ENCODE measurements around the gene PPP2R2C.

The PPP2R2C gene

DNA sequence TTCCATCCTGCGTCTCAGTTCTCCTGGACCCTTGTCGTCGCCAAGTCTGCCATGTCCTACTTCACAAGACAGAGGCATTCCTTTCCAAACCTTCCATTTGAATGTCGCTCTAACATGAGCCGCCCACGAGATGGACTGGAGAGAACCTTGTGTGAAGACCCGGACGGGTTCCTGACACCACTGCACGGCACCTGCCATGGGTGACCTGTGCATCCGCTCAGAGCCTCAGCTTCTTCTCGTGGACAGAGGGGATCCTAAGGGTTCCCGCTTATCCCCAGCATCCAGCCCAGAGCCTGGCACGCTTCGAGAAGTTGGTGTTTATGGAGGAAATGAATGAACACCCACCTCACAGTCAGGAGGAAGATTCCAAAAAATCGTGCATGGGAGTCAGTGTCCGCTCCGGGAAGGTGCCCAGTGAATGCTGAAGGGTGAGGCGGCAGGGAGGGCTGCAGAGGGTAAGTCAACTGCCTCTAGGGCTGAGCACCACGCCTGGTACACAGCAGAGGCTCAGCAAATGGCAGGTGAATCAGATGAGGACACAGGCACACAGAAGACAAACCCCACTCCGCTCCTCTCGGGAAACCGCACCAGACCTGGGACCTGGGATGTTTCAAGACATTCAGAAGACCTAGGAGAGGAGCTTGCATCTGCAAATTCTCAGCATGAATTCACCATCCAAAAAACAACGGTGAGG, 150.2 kb downstream of the PPP2R2C start:
- no peak overlapping the region for H3K4me3 ChIP-seq (ENCODE audit: low read depth, low read length)
- DNase-seq (ENCODE audit: low read depth), result no peak
- TF ChIP-seq, protein P1, sequence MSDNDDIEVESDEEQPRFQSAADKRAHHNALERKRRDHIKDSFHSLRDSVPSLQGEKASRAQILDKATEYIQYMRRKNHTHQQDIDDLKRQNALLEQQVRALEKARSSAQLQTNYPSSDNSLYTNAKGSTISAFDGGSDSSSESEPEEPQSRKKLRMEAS (IDR thresholded peaks at IDR 0.05; ENCODE audit: low read depth, low read length), result no peak
- TF ChIP-seq POLR2A (IDR thresholded peaks at IDR 0.05; ENCODE audit: extremely low read depth, insufficient read length) (no peak), MYC (IDR thresholded peaks at IDR 0.05; ENCODE audit: low read depth, low read length) (no peak)
- TF ChIP-seq, protein P2, sequence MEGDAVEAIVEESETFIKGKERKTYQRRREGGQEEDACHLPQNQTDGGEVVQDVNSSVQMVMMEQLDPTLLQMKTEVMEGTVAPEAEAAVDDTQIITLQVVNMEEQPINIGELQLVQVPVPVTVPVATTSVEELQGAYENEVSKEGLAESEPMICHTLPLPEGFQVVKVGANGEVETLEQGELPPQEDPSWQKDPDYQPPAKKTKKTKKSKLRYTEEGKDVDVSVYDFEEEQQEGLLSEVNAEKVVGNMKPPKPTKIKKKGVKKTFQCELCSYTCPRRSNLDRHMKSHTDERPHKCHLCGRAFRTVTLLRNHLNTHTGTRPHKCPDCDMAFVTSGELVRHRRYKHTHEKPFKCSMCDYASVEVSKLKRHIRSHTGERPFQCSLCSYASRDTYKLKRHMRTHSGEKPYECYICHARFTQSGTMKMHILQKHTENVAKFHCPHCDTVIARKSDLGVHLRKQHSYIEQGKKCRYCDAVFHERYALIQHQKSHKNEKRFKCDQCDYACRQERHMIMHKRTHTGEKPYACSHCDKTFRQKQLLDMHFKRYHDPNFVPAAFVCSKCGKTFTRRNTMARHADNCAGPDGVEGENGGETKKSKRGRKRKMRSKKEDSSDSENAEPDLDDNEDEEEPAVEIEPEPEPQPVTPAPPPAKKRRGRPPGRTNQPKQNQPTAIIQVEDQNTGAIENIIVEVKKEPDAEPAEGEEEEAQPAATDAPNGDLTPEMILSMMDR (IDR thresholded peaks at IDR 0.05; ENCODE audit: low read depth, low read length), result no peak

DNA sequence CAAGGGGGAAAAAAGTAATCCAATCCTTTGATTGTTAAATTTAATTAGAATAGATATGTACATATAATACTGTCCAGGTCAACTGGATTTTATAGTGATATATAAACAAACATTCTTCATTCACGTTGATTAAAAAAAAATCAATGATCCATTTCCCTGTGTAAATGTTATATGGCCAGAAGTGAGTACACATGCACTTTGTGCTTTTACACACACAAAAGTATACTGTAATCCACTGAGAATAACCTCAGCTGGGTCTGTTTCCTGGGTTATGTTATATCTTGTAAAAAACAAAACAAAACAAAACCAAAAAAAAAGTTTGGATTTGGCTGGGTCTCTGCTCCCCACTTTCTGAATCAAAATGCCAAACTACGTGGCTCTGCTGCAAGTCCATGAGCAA, 151.1 kb downstream of the PPP2R2C start:
- no peak overlapping the region for H3K4me3 ChIP-seq (ENCODE audit: low read depth, low read length)
- TF ChIP-seq, protein P1 (IDR thresholded peaks at IDR 0.05; ENCODE audit: low read depth, low read length), result no peak
- no peak for TF ChIP-seq MYC (IDR thresholded peaks at IDR 0.05; ENCODE audit: low read depth, low read length)
- TF ChIP-seq POLR2A (IDR thresholded peaks at IDR 0.05; ENCODE audit: extremely low read depth, insufficient read length), result no peak
- TF ChIP-seq, protein P2 (IDR thresholded peaks at IDR 0.05; ENCODE audit: low read depth, low read length), result no peak
- no peak for DNase-seq (ENCODE audit: low read depth)

DNA sequence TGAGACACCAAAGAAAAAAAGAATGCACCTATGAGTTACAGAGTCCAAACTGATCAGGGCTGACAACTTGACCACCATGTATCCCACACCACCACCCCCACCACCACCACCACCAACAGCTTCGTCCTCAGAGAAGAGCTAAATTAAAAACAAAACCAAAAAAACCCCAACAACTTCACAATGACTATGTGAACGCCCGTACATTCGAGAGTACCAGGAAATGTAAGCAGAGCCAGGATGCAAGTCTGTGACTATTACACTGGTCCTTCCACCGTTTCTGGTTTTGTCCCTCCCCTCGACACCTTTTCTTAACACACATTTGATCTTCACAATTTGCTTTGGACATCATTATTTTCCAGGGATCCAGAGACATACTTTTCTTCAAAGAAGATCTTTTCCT, 151.8 kb downstream of the PPP2R2C start:
- H3K4me3 ChIP-seq (ENCODE audit: low read depth, low read length), result no peak overlapping the region
- TF ChIP-seq POLR2A (IDR thresholded peaks at IDR 0.05; ENCODE audit: extremely low read depth, insufficient read length) (no peak), MYC (IDR thresholded peaks at IDR 0.05; ENCODE audit: low read depth, low read length) (no peak)
- TF ChIP-seq, protein P1 (IDR thresholded peaks at IDR 0.05; ENCODE audit: low read depth, low read length), result no peak
- TF ChIP-seq, protein P2 (IDR thresholded peaks at IDR 0.05; ENCODE audit: low read depth, low read length), result no peak
- no peak for DNase-seq (ENCODE audit: low read depth)

DNA sequence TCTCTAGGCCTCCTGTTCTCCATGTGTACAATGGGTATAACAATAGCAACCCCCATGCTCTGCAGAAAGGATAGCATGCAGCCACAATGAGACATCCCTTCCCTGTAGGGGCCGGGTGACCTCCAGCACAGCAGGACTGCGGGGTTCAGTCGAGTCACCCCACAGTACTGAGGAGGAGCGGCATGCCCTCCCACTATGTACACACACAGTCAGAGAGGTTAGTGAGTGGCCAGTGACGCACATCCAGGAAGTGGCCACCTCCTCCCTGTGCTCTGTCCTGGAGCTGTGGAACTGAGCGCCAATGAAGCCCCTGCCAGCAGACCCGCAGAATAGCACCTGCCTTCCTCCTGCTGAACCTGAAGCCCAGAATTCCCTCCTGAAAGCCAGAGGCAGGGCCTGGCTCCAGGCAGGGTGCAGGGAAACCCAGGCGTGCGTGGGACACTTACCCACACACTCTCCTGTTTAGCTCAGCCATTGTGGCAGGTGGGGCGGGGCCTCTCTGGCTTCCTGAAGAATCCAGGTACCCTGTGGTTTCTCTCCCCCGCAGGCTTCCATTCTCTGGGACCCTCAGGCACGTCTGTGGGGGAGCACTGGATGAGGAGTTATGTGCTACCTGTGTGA, 152.8 kb downstream of the PPP2R2C start:
- TF ChIP-seq POLR2A (IDR thresholded peaks at IDR 0.05; ENCODE audit: extremely low read depth, insufficient read length), result no peak
- TF ChIP-seq MYC (IDR thresholded peaks at IDR 0.05; ENCODE audit: low read depth, low read length), result no peak
- TF ChIP-seq, protein P2 (IDR thresholded peaks at IDR 0.05; ENCODE audit: low read depth, low read length), result no peak
- TF ChIP-seq, protein P1 (IDR thresholded peaks at IDR 0.05; ENCODE audit: low read depth, low read length), result no peak
- no peak overlapping the region for H3K4me3 ChIP-seq (ENCODE audit: low read depth, low read length)
- DNase-seq (ENCODE audit: low read depth), result no peak

DNA sequence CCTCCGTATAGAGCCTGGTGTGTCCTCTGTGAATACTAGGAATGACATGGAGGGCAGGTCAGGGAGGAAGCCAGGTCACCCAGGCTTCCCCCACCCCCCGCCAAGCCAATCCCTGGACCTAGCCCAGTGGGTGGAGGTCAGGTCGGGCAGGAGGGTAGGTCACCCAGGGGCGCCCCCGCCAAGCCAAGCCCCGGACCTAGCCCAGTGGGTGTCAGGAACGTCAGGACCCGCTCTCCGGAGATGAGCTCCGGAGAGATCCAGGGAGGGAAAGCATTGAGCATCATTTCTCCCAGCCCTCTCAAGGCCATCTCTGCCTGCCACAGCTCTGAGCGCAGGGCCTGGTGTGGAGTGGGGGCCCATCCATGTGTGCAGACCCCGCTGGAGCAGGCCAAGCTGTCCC, 154.2 kb downstream of the PPP2R2C start:
- no peak for DNase-seq (ENCODE audit: low read depth)
- no peak for TF ChIP-seq POLR2A (IDR thresholded peaks at IDR 0.05; ENCODE audit: extremely low read depth, insufficient read length)
- TF ChIP-seq MYC (IDR thresholded peaks at IDR 0.05; ENCODE audit: low read depth, low read length), result no peak
- TF ChIP-seq, protein P2 (IDR thresholded peaks at IDR 0.05; ENCODE audit: low read depth, low read length), result no peak
- no peak overlapping the region for H3K4me3 ChIP-seq (ENCODE audit: low read depth, low read length)

Data from NB4 (cell line).